Inflammatory macrophage (primary cell): ENCODE measurements around the gene KLK4.
"Not testable (repeated sequence)": the region's sequence is repeated elsewhere in the genome, so short reads cannot be mapped to it uniquely, and the experiment has no call there.

Experiments
- DNase-seq, 2 donors: peaks; one replicate each; pipeline ENCODE4 v3.0.0-alpha.2; 2020 to 2022

Gene KLK4

GRCh38 chr19:50912727-50913716 is 1.8 kb upstream of the KLK4 start:
- DNase-seq, result peak; percentile 35 to 78

GRCh38 chr19:50912102-50912599 is 956 bp upstream of the KLK4 start:
- no peak for DNase-seq

- DNase-seq, result no peak
Observed at GRCh38 chr19:50910722-50911121, 473 bp downstream of the KLK4 start.

GRCh38 chr19:50909240-50910070 is 1.7 kb downstream of the KLK4 start:
- peak; percentile 36 to 44 for DNase-seq

- DNase-seq, result no peak
Observed at GRCh38 chr19:50908336-50908735, 2.9 kb downstream of the KLK4 start.

- DNase-seq, result peak; percentile 32 to 53
Observed at GRCh38 chr19:50906217-50906616, 5.0 kb downstream of the KLK4 start.

GRCh38 chr19:50902640-50903039 is 8.6 kb downstream of the KLK4 start:
- DNase-seq, result no peak

- DNase-seq, result no peak
Observed at GRCh38 chr19:50899569-50899968, 11.6 kb downstream of the KLK4 start.

- no peak for DNase-seq
Observed at GRCh38 chr19:50898018-50898417, 13.2 kb downstream of the KLK4 start.

- DNase-seq, result no peak
Observed at GRCh38 chr19:50897612-50898011, 13.6 kb downstream of the KLK4 start.

GRCh38 chr19:50897191-50897607 is 14.0 kb downstream of the KLK4 start:
- no peak for DNase-seq

- peak; percentile 72 to 87 for DNase-seq
Observed at GRCh38 chr19:50896591-50897190, 14.5 kb downstream of the KLK4 start.

- not testable (repeated sequence) for DNase-seq
Observed at GRCh38 chr19:50896089-50896590, 15.1 kb downstream of the KLK4 start.

- no peak for DNase-seq
Observed at GRCh38 chr19:50894478-50895356, 16.5 kb downstream of the KLK4 start.

- DNase-seq, result no peak
Observed at GRCh38 chr19:50893047-50893736, 18.0 kb downstream of the KLK4 start.

- DNase-seq, result no peak
Observed at GRCh38 chr19:50891253-50891625, 20.0 kb downstream of the KLK4 start.

GRCh38 chr19:50890422-50891252 is 20.6 kb downstream of the KLK4 start:
- DNase-seq, result no peak

- no peak for DNase-seq
Observed at GRCh38 chr19:50889638-50890037, 21.6 kb downstream of the KLK4 start.

- no peak for DNase-seq
Observed at GRCh38 chr19:50882188-50882587, 29.0 kb downstream of the KLK4 start.

- DNase-seq, result no peak
Observed at GRCh38 chr19:50880241-50880640, 31.0 kb downstream of the KLK4 start.
